ENCODE measurements around the gene SLC35F5.

The SLC35F5 gene

DNA sequence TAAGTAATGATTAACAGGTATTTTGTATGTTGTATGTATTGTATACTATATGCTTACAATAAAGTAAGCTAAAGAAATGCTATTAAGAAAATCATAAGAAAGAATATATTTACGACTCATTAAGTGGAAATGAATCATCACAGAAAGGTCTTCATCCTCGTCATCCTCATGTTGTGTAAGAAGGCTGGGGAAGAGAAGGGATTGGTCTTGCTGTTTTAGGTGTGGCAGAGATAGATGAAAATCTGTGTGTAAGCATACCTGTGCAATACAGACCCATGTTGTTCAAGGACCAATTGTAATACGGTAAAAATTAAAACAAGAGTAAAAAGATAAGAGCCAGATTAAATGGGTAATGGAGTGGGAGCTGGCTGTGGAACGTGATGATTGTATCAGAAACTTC, 16.6 kb downstream of the SLC35F5 start:
- H3K4me3 ChIP-seq (replicated peaks in 1 of 2; ENCODE audit: low read depth in 2 of 2, low read length in 2 of 2): no peak overlapping the region
- no peak for TF ChIP-seq CTCF (IDR thresholded peaks at IDR 0.05; ENCODE audit: low read depth, low read length)
- DNase-seq (ENCODE audit: low read depth in 2 of 2): peak in 1 of 2 donors; percentile 24

- H3K4me3 ChIP-seq (replicated peaks in 1 of 2; ENCODE audit: low read depth in 2 of 2, low read length in 2 of 2): no peak overlapping the region
- TF ChIP-seq CTCF (IDR thresholded peaks at IDR 0.05; ENCODE audit: low read depth, low read length): no peak
- DNase-seq (ENCODE audit: low read depth in 2 of 2): no peak
These were observed 22.3 kb downstream of the SLC35F5 start for GRCh38 chr2:113734185-113734584.

DNA sequence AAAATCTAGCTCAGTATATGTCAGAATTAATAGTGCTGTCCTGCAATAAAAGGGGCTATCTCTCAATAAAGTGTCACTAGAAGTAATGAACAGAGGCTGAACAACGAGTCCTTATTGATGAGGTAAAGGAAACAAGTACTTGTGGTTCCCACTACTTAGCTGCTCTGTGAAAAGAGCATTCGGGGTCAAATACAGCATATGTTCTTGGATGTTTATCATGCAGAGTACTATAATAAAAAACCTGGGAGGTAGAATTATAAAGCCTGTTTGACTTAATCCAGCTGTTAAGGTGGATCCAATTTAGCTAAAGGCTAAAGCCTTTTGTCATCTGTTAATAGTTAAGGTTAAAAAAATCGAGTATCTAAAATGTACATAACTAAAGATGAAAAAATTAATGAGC, 32.4 kb downstream of the SLC35F5 start:
- no peak for DNase-seq (ENCODE audit: low read depth in 2 of 2)
- no peak for TF ChIP-seq CTCF (IDR thresholded peaks at IDR 0.05; ENCODE audit: low read depth, low read length)
- H3K4me3 ChIP-seq (replicated peaks in 1 of 2; ENCODE audit: low read depth in 2 of 2, low read length in 2 of 2): no peak overlapping the region

DNA sequence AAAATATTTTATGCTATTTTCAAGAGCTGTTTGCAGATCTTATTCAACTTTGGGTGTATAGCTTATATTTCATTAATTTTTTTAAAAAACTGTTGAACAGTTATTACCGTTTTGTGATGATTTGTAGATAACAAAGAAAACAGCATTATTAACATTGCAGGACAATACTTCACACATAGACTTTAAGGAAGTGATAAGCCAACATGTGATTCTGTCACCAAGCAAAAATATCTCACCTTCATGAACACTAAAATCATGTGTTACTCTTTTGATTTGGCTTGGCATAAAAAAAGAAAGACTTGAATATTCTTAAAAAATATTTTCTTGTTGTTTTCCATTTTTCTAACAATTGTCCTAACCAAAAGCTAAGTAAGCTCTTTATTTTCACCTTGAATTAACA, 33.0 kb downstream of the SLC35F5 start:
- no peak for DNase-seq (ENCODE audit: low read depth in 2 of 2)
- H3K4me3 ChIP-seq (replicated peaks in 1 of 2; ENCODE audit: low read depth in 2 of 2, low read length in 2 of 2): no peak overlapping the region
- no peak for TF ChIP-seq CTCF (IDR thresholded peaks at IDR 0.05; ENCODE audit: low read depth, low read length)

DNA sequence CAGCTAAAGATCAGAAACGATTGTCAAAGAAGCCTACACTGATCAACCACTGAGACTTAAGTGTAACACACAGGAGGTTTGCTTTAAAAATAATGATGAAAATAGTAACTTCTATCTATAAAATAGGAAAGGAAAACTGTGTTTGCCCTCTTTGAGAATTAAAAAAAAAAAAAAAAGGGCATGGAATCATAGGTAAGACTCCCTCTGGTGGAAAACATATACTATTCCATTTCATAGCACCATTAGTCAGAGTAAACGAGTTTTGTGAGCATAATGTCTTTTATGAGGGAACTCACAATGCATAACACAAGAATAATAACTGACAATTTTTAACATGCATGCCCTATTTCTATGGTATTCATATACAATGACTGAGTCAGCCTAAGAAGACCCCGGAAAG, 36.3 kb downstream of the SLC35F5 start:
- H3K4me3 ChIP-seq (replicated peaks in 1 of 2; ENCODE audit: low read depth in 2 of 2, low read length in 2 of 2): no peak overlapping the region
- DNase-seq (ENCODE audit: low read depth in 2 of 2): peak; percentile 25 to 40
- peak; percentile 40 for TF ChIP-seq CTCF (IDR thresholded peaks at IDR 0.05; ENCODE audit: low read depth, low read length)

- no peak for TF ChIP-seq CTCF (IDR thresholded peaks at IDR 0.05; ENCODE audit: low read depth, low read length)
- peak; percentile 14 to 33 for DNase-seq (ENCODE audit: low read depth in 2 of 2)
- H3K4me3 ChIP-seq (replicated peaks in 1 of 2; ENCODE audit: low read depth in 2 of 2, low read length in 2 of 2): no peak overlapping the region
These were observed 40.2 kb downstream of the SLC35F5 start for GRCh38 chr2:113716291-113716690.

- TF ChIP-seq CTCF (IDR thresholded peaks at IDR 0.05; ENCODE audit: low read depth, low read length): no peak
- no peak overlapping the region for H3K4me3 ChIP-seq (replicated peaks in 1 of 2; ENCODE audit: low read depth in 2 of 2, low read length in 2 of 2)
- no peak for DNase-seq (ENCODE audit: low read depth in 2 of 2)
These were observed 43.5 kb downstream of the SLC35F5 start for GRCh38 chr2:113712941-113713340.
